HAP-1 (cell line): ENCODE measurements around the gene SIN3A.
"Not testable (repeated sequence)": the region's sequence is repeated elsewhere in the genome, so short reads cannot be mapped to it uniquely, and the experiment has no call there.

Experiments used
- DNase-seq, 2 experiments: peaks; one replicate each; pipeline ENCODE4 v3.0.0-alpha.2; 2016 to 2020; ENCODE audit warnings: low spot score in 2 of 2
- H3K27me3 ChIP-seq: fragments of 250-450 bp; sonication (Bioruptor Pico); 2 replicates; pipeline ENCODE4 v1.5.1; 2020; ENCODE audit warnings: low read depth, mild to moderate bottlenecking, moderate library complexity
- H3K36me3 ChIP-seq: fragments of 250-450 bp; sonication (Bioruptor Pico); replicated peaks from 2 replicates; pipeline ENCODE4 v1.5.1; 2020; ENCODE audit warnings: mild to moderate bottlenecking
- H3K4me1 ChIP-seq: fragments of 250-450 bp; sonication (Bioruptor Pico); 2 replicates; pipeline ENCODE4 v1.5.1; 2020; ENCODE audit warnings: mild to moderate bottlenecking
- H3K4me3 ChIP-seq: fragments of 250-450 bp; sonication (Bioruptor Pico); 2 replicates; pipeline ENCODE4 v1.5.1; 2020; ENCODE audit warnings: mild to moderate bottlenecking, moderate library complexity
- H3K9me3 ChIP-seq: fragments of 250-450 bp; sonication (Bioruptor Pico); 2 replicates; pipeline ENCODE4 v1.5.1; 2020; ENCODE audit warnings: mild to moderate bottlenecking, moderate library complexity
- in situ Hi-C: fragments of 300-500 bp; cut with MboI; formaldehyde crosslinking; loops from 3 replicates; pipeline ENCODE4 v1.14.3; 2020; ENCODE audit warnings: low sequenced_read_pairs, inconsistent platforms, mixed read lengths

SIN3A gene

DNA sequence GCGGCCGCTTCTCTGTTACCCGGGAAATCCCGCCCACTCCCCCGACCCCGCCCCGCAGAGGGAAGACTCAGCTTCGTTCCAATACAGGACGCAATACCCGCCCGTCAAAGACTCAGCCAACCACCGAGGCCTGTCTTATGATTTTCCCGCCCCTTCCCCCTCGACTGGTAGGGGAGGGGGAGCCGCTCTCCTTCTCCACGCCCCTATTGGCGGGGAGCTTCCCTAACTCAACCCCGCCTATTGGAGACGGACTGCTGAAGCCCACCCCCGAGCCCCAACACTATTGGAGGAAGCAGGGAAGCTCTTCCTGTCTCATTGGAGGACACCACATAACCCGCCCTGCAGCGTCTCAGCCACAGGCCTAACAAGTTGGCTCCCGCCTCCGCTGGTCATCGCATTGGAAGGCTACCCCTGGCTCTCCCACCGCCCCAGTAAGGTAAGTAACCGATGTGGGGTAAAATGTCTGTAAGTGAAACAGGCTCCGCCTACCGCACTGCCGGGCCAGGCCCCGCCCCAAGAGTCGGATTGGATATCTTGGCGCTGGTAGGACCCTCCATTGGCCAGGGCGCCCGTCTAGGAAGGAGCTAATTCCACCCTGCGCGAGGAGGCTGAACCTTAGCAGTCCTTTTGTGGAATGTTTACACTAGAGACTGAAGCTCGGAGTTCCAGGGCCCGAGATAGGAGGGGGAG, at the start of gene SIN3A:
Gene SIN3A, minus strand, starts transcription at position 17 of the 690 bp plus-strand sequence. CDS start 21,315 bp downstream, outside the sequence.
- in situ Hi-C loops = no loop called here
- Histone ChIP-seq H3K4me1 (peaks cover 30% of the 10 kb centered on the region), H3K9me3 (no peaks in the 10 kb centered on the region; the same call in 1 of the 2 replicates), H3K27me3 (no peaks in the 10 kb centered on the region; the same call in 1 of the 2 replicates), H3K36me3 (peaks cover 17% of the 10 kb centered on the region), H3K4me3 (peak within 1 kb of the TSS; percentile 99)
- DNase-seq = peak; percentile 100

DNA sequence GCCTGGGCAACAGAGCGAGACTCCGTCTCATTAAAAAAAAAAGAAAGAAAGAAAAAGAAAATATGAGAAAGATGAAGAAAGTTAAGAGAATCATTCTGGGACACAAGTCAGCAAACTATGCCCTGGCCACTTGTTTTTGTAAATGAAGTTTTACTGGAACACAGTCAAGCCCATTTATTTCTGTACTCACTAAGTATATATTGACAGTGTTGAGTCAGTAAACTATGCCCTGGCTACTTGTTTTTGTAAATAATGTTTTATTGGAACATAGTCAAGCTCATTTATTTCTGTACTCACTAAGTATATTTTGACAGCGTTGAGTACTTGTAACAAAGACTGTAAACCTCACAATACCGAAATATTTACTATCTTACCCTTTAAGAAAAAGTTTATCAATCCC, 42.2 kb upstream of the SIN3A start:
- in situ Hi-C loops = no loop called here
- H3K9me3 ChIP-seq = no peaks in the 10 kb centered on the region
- H3K4me3 ChIP-seq = no peak overlapping the region
- no peaks in the 10 kb centered on the region for H3K4me1 ChIP-seq
- peaks cover 30% of the 10 kb centered on the region for H3K36me3 ChIP-seq
- H3K27me3 ChIP-seq = no peaks in the 10 kb centered on the region
- no peak for DNase-seq

DNA sequence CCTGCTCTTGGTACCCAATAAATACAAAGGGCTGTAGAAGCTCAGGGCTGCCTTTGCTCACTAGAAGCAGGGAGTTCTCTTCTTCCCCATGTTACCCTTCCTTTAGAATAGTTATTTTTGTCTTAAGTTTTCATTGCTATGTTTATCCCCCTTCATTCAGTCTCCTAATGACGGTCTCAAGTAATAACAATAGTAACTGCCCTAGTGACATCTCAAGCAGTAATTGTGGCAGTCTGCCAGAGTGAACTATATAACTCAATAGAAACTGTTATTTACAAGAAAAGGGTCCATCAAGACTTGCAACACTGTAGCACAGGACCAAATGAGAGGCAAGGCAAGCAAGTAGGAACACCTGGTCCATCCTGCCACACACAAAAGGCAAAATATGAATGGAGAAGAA, 32.5 kb upstream of the SIN3A start:
- no peak for DNase-seq
- H3K4me3 ChIP-seq = no peak overlapping the region
- no peaks in the 10 kb centered on the region for H3K27me3 ChIP-seq
- H3K4me1 ChIP-seq = no peaks in the 10 kb centered on the region
- peaks cover 8% of the 10 kb centered on the region for H3K9me3 ChIP-seq
- peaks cover 58% of the 10 kb centered on the region for H3K36me3 ChIP-seq
- in situ Hi-C loops = no loop called here

DNA sequence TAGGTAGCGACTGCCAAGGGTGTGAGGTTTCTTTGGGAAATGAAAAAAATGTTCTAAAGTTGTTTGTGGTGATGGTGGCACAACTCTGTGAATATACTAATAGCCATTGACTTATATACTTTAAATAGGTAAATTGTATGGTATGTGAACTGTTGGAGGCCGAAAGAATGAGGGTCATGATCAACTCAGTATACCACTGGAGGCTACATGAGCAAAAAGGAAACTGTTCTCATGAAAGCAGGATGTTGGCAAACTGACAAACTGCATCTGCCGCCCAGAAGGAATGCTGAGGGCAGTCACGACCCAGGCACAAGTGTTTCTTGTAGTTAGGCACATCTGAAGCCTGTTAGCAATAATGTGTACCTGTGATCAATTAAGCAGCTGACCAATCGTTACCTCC, 32.1 kb upstream of the SIN3A start:
- H3K9me3 ChIP-seq, in situ Hi-C loops, H3K4me3 ChIP-seq, H3K27me3 ChIP-seq, H3K4me1 ChIP-seq, DNase-seq: not testable (repeated sequence)
- peaks cover 59% of the 10 kb centered on the region for H3K36me3 ChIP-seq

DNA sequence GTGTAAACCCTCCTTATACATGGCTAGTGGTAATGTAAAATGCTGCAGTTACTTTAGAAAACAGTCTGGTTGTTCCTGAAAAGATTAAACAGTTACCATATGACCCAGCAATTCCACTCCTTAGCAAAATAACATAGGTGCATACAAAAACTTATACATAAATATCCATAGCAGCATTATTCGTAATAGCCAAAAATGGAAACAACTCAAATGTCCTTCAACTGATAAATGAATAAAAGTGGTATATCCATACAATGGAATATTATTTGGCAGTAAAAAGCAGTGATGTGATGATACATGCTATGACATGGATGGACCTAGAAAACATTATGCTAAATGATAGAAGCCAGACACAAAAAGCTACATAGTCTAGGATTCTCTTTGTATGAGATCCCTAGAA, 31.6 kb upstream of the SIN3A start:
- no peak for DNase-seq

DNA sequence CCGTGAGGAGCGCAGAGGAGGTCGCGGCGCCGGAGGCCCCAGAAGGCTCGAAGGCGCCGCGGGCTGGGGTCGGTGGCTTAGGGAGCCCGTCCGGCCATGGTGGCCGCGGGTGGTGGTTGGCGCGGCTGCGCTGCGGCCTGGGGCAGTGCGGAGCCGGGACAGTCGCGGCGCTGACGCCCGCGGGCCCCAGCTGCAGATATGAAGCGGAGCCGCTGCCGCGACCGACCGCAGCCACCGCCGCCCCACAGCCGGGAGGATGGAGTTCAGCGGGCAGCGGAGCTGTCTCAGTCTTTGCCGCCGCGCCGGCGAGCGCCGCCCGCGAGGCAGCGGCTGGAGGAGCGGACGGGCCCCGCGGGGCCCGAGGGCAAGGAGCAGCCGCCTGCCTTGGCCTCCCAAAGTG, 29.0 kb upstream of the SIN3A start:
- H3K4me3 ChIP-seq, H3K27me3 ChIP-seq, H3K9me3 ChIP-seq, H3K4me1 ChIP-seq, DNase-seq, in situ Hi-C loops: not testable (repeated sequence)
- peaks cover 47% of the 10 kb centered on the region for H3K36me3 ChIP-seq

More for the DNA sequence above, 31.6 kb upstream of the SIN3A start:
- H3K36me3 ChIP-seq = peaks cover 59% of the 10 kb centered on the region
- H3K27me3 ChIP-seq = no peaks in the 10 kb centered on the region
- no peak overlapping the region for H3K4me3 ChIP-seq
- peaks cover 8% of the 10 kb centered on the region for H3K9me3 ChIP-seq
- in situ Hi-C loops = no loop called here
- no peaks in the 10 kb centered on the region for H3K4me1 ChIP-seq

DNA sequence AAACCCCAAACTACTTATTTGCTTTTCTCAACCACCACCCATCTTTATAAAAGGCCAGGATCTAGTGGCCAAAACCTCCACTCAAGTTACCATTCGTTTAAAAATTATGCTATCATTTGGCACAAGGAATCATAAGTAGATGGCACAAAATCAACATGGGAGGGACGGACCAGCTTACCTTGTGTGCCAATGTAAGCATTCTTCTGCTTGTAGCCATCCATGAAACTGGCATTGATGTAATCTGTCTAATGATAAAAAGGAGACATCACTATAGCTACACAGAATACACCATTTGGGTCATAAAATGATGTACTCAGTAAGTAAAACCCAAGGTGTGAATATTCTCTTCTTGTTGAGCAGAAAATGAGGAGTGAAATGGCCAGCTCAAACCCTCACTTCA, 28.2 kb upstream of the SIN3A start:
- H3K36me3 ChIP-seq = peaks cover 49% of the 10 kb centered on the region
- peaks cover 8% of the 10 kb centered on the region for H3K9me3 ChIP-seq
- H3K27me3 ChIP-seq = no peaks in the 10 kb centered on the region
- in situ Hi-C loops = no loop called here
- no peaks in the 10 kb centered on the region for H3K4me1 ChIP-seq
- DNase-seq = no peak
- no peak overlapping the region for H3K4me3 ChIP-seq

DNA sequence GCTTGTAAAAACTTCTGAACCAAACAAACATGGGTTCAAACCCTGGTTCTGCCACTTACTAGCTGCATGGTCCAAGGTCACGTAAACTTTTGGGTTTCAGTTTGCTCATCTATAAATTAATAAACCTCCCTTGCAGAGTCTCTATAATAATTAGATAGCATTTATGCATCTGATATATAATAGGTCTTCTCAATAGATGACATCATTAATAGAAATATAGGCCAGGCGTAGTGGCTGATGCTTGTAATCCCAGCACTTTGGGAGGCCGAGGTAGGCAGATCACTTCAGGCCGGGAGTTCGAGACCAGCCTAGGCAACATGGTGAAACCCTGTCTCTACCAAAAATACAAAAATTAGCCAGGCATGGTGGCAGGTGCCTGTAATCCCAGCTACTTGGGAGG, 25.6 kb upstream of the SIN3A start:
- H3K9me3 ChIP-seq, DNase-seq, H3K4me1 ChIP-seq, H3K4me3 ChIP-seq, H3K27me3 ChIP-seq, in situ Hi-C loops: not testable (repeated sequence)
- H3K36me3 ChIP-seq = peaks cover 54% of the 10 kb centered on the region

DNA sequence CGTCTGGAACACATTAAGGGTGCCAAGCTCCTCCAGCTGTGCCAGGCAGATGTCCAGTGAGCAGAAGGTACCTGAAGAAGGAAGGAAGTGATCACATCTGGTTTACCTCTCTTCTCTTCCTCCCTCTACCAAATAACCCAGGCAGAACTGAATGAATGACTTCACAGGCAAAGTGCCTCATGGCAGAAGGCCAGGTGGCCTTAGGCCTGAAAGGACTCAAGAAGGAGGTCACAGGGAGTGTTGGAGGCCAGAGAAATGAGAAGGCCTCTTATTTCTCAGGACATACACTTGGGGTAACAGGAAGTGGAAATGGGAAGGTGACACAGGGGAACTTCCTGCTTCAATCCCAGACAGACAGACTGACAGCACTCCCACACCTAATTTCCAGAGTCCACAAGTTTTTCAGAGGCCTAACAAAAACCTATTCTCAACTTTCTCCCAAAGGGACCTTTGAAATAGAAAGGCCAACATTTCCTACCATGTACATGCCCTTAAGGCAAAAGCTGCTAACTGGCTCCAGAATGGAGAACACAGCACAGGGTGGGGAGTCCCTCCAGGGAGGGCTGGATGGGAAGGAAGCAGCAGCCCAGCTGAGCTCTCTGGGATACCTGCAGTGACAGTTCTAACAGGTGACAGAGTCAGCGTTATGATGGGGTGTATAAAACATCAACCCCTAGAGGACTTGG, 17.6 kb upstream of the SIN3A start:
- Histone ChIP-seq H3K4me3 (no peak overlapping the region), H3K36me3 (peaks cover 83% of the 10 kb centered on the region), H3K9me3 (no peaks in the 10 kb centered on the region), H3K27me3 (no peaks in the 10 kb centered on the region), H3K4me1 (no peaks in the 10 kb centered on the region)
- in situ Hi-C loops = no loop called here
- DNase-seq = no peak

DNA sequence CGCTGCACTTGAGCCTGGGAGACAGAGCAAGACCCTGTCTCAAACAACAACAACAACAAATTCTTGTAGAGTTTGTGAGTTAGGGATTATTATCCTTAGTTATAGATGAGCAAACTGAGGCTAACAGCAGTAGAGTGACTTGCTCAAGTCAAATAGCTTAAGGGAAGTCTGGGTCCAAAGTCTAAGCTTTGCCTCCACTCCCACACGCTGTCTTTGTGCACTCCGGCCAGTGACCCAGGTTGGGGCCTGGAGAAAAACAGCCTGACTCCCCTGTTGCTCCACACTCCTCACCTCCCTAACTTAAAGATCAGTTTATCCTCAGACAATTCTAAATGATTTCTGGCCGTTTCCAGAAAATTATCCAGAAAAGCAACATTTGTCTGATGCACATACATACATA, 9.2 kb upstream of the SIN3A start:
- peaks cover 26% of the 10 kb centered on the region for H3K4me1 ChIP-seq
- DNase-seq = no peak
- H3K4me3 ChIP-seq = no peak overlapping the region
- peaks cover 11% of the 10 kb centered on the region for H3K36me3 ChIP-seq
- in situ Hi-C loops = no loop called here
- H3K9me3 ChIP-seq = no peaks in the 10 kb centered on the region
- no peaks in the 10 kb centered on the region for H3K27me3 ChIP-seq

DNA sequence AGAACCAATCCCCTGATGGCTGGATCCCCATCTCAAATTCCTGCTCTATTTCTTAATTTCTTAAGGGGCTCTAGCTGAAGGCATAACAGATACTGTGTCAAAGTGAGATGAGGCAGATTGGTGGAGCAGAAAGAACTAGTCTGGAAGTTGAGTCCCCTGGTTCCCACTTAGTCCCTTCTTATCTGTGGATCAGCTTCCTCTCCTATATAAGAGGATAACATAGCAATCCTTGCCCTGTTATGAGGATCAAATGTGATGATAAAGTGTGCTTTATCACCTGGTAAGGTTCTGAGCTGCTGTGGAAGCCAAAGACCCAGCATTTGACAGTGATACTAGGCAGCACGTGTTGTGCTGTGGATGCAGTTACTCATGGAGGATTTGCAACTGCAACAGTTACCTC, 8.1 kb upstream of the SIN3A start:
- no peak overlapping the region for H3K4me3 ChIP-seq
- peaks cover 26% of the 10 kb centered on the region for H3K4me1 ChIP-seq
- H3K36me3 ChIP-seq = peaks cover 9% of the 10 kb centered on the region
- no peak for DNase-seq
- no peaks in the 10 kb centered on the region for H3K27me3 ChIP-seq
- no peaks in the 10 kb centered on the region for H3K9me3 ChIP-seq
- in situ Hi-C loops = no loop called here

DNA sequence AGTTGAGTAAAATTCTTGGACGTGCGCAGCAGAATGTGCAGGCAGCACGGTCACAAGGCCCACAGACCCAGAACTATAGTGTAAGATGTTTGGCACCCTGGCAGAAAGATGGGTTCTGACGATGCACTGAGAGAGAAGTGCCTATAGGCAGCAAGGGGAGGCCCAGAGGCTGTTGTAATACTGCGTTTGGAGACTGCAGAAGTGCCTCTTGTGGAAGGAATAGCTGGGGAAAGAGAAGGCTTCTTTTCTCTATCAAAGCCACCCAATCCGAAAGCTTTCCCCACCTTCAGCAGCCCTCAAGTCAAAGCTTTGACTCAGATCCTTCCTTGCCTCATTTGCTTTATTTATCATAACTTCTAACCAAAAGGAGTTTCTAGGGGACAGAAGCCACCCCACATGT, 5.2 kb upstream of the SIN3A start:
- H3K9me3 ChIP-seq = no peaks in the 10 kb centered on the region; the same call in 1 of the 2 replicates
- in situ Hi-C loops = no loop called here
- H3K4me1 ChIP-seq = peaks cover 23% of the 10 kb centered on the region
- no peaks in the 10 kb centered on the region for H3K27me3 ChIP-seq
- peaks cover 9% of the 10 kb centered on the region for H3K36me3 ChIP-seq
- no peak for DNase-seq
- H3K4me3 ChIP-seq = peak overlapping the region; percentile 99

DNA sequence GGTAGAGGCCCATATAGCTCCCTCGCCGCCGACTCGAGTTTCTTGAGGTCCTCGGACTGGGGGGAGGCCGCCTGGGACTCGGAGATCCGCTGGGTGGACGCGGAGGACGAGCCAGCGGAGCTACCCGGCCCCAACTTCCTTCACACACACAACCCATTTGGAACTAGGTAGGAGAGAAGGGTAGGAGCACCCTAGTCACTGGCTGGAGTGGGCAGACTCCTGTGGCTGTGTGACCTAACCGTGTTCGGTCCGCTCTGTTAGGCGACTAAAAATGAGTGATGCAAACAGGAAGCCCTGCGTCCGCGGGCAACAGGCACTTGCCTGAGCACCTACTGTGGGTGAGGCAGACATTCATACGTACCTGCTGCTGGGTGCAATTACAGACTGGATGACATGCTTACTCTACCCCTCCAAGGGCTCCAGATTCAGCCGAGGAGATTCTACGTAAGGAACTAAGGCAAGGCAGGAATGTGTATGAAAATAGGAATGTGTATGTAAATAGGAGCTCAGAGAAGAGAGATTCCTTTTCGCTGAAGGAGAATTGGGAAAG, 4.6 kb upstream of the SIN3A start:
- Histone ChIP-seq H3K27me3 (no peaks in the 10 kb centered on the region), H3K9me3 (no peaks in the 10 kb centered on the region; the same call in 1 of the 2 replicates), H3K4me3 (peak overlapping the region; percentile 99), H3K36me3 (peaks cover 9% of the 10 kb centered on the region), H3K4me1 (peaks cover 17% of the 10 kb centered on the region)
- peak; percentile 61 to 67 for DNase-seq
- in situ Hi-C loops = no loop called here

DNA sequence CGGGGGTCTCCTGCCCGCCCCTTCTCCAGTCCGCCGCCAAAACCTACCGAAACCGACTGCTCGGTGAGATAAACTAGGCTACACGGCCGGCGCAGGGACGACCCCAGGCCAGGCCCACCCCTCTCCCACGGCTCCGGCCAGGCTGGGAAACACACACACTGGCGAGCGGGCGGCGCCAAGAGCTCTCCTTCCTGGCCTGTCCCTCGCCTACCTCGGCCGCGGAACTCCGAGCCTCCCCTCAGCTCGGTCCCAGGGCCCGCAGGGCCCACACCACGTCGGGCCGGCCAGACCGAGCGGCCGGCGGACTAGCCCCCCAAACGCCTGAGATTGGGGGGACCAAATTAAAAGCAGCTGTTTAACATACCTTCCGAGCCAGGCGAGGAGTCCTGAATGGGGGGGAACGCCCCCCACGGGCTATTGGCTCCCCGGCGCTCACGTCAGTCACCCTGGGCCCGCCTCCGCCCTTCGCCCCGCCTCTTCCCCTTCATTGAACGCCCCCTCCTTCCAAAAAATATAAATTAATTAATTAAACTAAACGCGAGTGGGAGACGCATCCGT, 4.0 kb upstream of the SIN3A start:
- in situ Hi-C loops = no loop called here
- Histone ChIP-seq H3K27me3 (no peaks in the 10 kb centered on the region), H3K9me3 (no peaks in the 10 kb centered on the region; the same call in 1 of the 2 replicates), H3K4me3 (peak overlapping the region; percentile 99), H3K36me3 (peaks cover 9% of the 10 kb centered on the region), H3K4me1 (peaks cover 16% of the 10 kb centered on the region)
- peak; percentile 94 to 96 for DNase-seq
